Liver (tissue), 3 donors: Measurements from ENCODE around the gene WDR86.

ENCODE experiments used
- CTCF ChIP-seq: fragments of 150-350 bp; IDR thresholded peaks from 2 replicates; pipeline ENCODE4 v1.5.1; 2017; ENCODE audit warnings: improper control_type of control experiment, low read depth, low read length; ENCODE audit not compliant: missing input control
- HNF4A ChIP-seq, 2 donors: conservative IDR thresholded peaks; 2 replicates each; pipeline ENCODE4 v1.6.1; 2016; ENCODE audit warnings: antibody characterized with exemption in 2 of 2, mild to moderate bottlenecking in 2 of 2
- JUND ChIP-seq, 2 donors: IDR thresholded peaks; 2 replicates each; pipeline ENCODE4 v1.6.1; 2016; ENCODE audit warnings: antibody characterized with exemption in 2 of 2
- RAD21 ChIP-seq, 2 donors: IDR thresholded peaks; 2 replicates each; pipeline ENCODE4 v1.6.1; 2016; ENCODE audit warnings: antibody characterized with exemption in 2 of 2, mild to moderate bottlenecking in 2 of 2
- REST ChIP-seq: IDR thresholded peaks from 2 replicates; pipeline ENCODE4 v1.6.1; 2016; ENCODE audit warnings: antibody characterized with exemption, mild to moderate bottlenecking
- TAF1 ChIP-seq: conservative IDR thresholded peaks from 2 replicates; pipeline ENCODE4 v1.6.1; 2016; ENCODE audit warnings: antibody characterized with exemption, mild to moderate bottlenecking
- TF ChIP-seq, protein P1 (sequence below): IDR thresholded peaks from 2 replicates; pipeline ENCODE4 v1.6.1; 2016; ENCODE audit warnings: antibody characterized with exemption
- donor health status: healthy.
- donor health status: healthy.

- TF ChIP-seq, protein P1, sequence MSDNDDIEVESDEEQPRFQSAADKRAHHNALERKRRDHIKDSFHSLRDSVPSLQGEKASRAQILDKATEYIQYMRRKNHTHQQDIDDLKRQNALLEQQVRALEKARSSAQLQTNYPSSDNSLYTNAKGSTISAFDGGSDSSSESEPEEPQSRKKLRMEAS = no peak
- no peak for TF ChIP-seq HNF4A (conservative IDR thresholded peaks at IDR 0.05)
- TF ChIP-seq CTCF = no peak
- TF ChIP-seq REST = no peak
- no peak for TF ChIP-seq TAF1
- no peak for TF ChIP-seq JUND (IDR thresholded peaks at IDR 0.05)
- TF ChIP-seq RAD21 (IDR thresholded peaks at IDR 0.05) = no peak
Observed at GRCh38 chr7:151435971-151436370, 26.1 kb upstream of the WDR86 start.
